ENCODE measurements around the gene TMEM255B.

TMEM255B gene

DNA sequence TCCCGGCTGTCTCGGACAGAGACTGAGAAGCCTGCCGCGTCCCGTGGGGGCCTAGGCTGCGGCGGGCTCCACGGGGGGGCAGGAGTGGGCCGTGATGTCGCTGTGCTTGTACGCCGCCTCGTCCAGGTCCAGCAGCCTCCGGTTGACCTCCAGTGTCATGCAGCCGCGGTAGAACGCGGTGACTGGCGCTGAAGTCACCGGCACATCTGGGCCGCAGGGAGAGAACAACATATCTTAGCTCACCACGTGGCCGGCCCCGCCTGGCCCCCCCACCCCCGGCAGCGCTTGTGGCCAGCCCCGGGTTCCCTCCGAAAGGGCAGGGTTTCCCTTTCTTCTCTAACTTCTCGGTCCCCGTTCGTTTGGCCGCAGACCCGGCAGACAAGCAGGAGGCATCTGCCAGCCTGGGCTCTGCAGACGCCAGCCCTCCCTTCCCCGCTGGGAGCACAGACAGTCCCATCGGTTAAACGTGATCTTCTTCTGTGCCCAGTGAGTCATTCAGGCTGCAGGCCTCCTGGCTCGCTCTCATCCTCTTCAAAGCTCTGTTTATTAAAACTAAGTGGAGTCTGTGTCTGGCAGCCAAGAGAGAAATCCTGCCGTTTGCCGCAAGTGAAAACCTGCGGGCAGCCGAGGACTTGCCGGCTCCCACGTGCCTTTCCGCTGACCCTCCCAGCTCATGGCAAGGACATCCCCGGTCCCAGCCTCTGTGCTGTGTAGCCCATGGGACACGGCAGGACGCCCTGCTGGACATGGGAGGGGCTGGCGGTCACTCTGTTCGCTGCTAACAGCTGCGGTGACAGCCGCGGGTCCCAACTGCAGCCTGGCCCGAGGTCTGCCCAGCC lies 62.0 kb downstream of the TMEM255B start:
- Histone ChIP-seq H3K14ac (ENCODE audit: low read length in 2 of 2) (peak overlapping the region in 1 of 2 experiments; percentile 58), H2BK5ac (ENCODE audit: low read depth, low read length, poor library complexity, severe bottlenecking) (peak overlapping the region; percentile 59), H2BK15ac (ENCODE audit: low read depth, poor library complexity, severe bottlenecking) (peak overlapping the region; percentile 27), H3K18ac (ENCODE audit: low read depth in 1 of 2, low read length in 2 of 2) (peak overlapping the region; percentile 78 to 83), H3K27me3 (ENCODE audit: control insufficient read depth in 1 of 2, insufficient read depth in 1 of 2, low read length in 2 of 2) (no peaks in the 10 kb centered on the region), H3K4me1 (ENCODE audit: control insufficient read depth, insufficient read depth, low read depth, low read length) (peaks cover 55% of the 10 kb centered on the region), H2AK5ac (ENCODE audit: low read length, severe bottlenecking) (no peak overlapping the region), H3K9ac (ENCODE audit: low read length) (peak overlapping the region; percentile 75), H3K4me2 (ENCODE audit: low read length, poor library complexity, severe bottlenecking) (peak overlapping the region; percentile 25), H2BK12ac (ENCODE audit: low read length in 2 of 2) (peak overlapping the region; percentile 55 to 83), H4K91ac (ENCODE audit: low read length) (peak overlapping the region; percentile 87), H4K8ac (ENCODE audit: low read length) (peak overlapping the region; percentile 59), H2AFZ (ENCODE audit: low read depth, low read length) (no peak overlapping the region), H3K4ac (ENCODE audit: low read depth in 1 of 2, low read length in 2 of 2) (peak overlapping the region; percentile 75 to 87), H3K27ac (ENCODE audit: low read length, poor library complexity, severe bottlenecking) (peak overlapping the region; percentile 75), H3K36me3 (ENCODE audit: control insufficient read depth in 1 of 2, insufficient read depth in 2 of 2, low read depth in 1 of 2, low read length in 2 of 2) (peaks cover 39 to 84% of the 10 kb centered on the region in 2 experiments), H3K4me3 (ENCODE audit: insufficient read depth in 1 of 2, low read depth in 1 of 2, low read length in 2 of 2) (peak overlapping the region in 1 of 2 experiments; percentile 41), H3K23ac (ENCODE audit: low read length in 2 of 2) (no peak overlapping the region), H3K79me1 (replicated peaks; ENCODE audit: low read length, poor library complexity, severe bottlenecking) (peaks cover 12% of the 10 kb centered on the region), H3K9me3 (ENCODE audit: control insufficient read depth, low read length) (no peaks in the 10 kb centered on the region), H2BK120ac (ENCODE audit: low read depth, low read length) (peak overlapping the region; percentile 22)
- peak; percentile 99 for DNase-seq
- WGBS: 11% methylated on average over 54 of the region's 54 CpGs

DNA sequence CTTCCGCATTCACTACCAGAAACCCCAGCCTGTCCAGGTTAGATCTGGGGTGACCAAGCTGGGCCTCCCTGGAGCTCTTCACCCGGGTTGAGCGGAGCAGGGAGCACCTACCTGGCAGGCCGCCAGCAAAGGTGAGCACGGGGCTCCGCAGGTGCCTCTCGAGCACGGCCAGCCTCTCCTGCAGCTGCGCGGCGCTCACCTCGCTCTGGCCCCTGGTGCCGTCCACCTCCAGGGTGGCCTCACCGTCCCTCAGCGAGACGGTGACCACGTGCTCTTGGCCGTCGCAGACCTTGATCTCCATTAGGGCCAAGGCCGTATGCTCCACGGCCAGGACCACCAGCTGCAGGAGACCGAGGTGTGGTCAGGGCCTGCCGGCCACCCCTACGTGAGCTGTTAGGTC lies 62.8 kb downstream of the TMEM255B start:
- no peak overlapping the region for H2BK15ac ChIP-seq (ENCODE audit: low read depth, poor library complexity, severe bottlenecking)
- H3K27ac ChIP-seq (ENCODE audit: low read length, poor library complexity, severe bottlenecking): peak overlapping the region; percentile 75
- no peak overlapping the region for H2AFZ ChIP-seq (ENCODE audit: low read depth, low read length)
- 97% methylated on average over 24 of the region's 24 CpGs for WGBS
- H3K23ac ChIP-seq (ENCODE audit: low read length in 2 of 2): no peak overlapping the region
- H3K9me3 ChIP-seq (ENCODE audit: control insufficient read depth, low read length): no peaks in the 10 kb centered on the region
- peak overlapping the region; percentile 20 for H4K91ac ChIP-seq (ENCODE audit: low read length)
- H3K4ac ChIP-seq (ENCODE audit: low read depth in 1 of 2, low read length in 2 of 2): peak overlapping the region in 1 of 2 experiments; percentile 87
- H3K14ac ChIP-seq (ENCODE audit: low read length in 2 of 2): peak overlapping the region in 1 of 2 experiments; percentile 7
- H3K27me3 ChIP-seq (ENCODE audit: control insufficient read depth in 1 of 2, insufficient read depth in 1 of 2, low read length in 2 of 2): no peaks in the 10 kb centered on the region
- peak overlapping the region; percentile 8 for H2BK5ac ChIP-seq (ENCODE audit: low read depth, low read length, poor library complexity, severe bottlenecking)
- H3K4me1 ChIP-seq (ENCODE audit: control insufficient read depth, insufficient read depth, low read depth, low read length): peaks cover 49% of the 10 kb centered on the region
- DNase-seq: no peak
- H3K9ac ChIP-seq (ENCODE audit: low read length): peak overlapping the region; percentile 75
- H2BK12ac ChIP-seq (ENCODE audit: low read length in 2 of 2): peak overlapping the region; percentile 29 to 83
- peaks cover 12% of the 10 kb centered on the region for H3K79me1 ChIP-seq (replicated peaks; ENCODE audit: low read length, poor library complexity, severe bottlenecking)
- peak overlapping the region in 1 of 2 experiments; percentile 12 for H3K4me3 ChIP-seq (ENCODE audit: insufficient read depth in 1 of 2, low read depth in 1 of 2, low read length in 2 of 2)
- peak overlapping the region; percentile 18 for H2AK5ac ChIP-seq (ENCODE audit: low read length, severe bottlenecking)
- peak overlapping the region; percentile 47 to 83 for H3K18ac ChIP-seq (ENCODE audit: low read depth in 1 of 2, low read length in 2 of 2)
- H3K36me3 ChIP-seq (ENCODE audit: control insufficient read depth in 1 of 2, insufficient read depth in 2 of 2, low read depth in 1 of 2, low read length in 2 of 2): peaks cover 42 to 84% of the 10 kb centered on the region in 2 experiments
- H2BK120ac ChIP-seq (ENCODE audit: low read depth, low read length): peak overlapping the region; percentile 12
- no peak overlapping the region for H3K4me2 ChIP-seq (ENCODE audit: low read length, poor library complexity, severe bottlenecking)
- H4K8ac ChIP-seq (ENCODE audit: low read length): peak overlapping the region; percentile 25

DNA sequence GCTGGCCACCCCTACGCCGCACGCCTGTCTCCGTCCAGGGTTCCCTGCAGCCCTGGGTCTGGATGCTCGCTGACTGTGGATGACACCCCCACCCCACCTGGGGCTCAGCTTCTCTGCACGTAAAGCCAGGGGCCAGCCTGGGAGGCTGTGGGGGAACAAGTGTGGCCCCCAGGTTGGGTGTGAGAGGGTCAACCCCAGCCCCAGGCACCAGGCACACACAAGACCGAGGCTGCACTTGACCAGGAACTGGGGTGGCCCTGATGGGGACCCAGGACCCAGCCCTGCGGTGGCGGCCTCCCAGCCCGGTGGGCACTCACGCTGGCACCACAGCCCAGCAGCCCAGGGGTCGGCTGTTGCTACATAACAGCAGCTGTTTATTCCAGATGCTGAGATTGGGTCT lies 63.2 kb downstream of the TMEM255B start:
- no peak overlapping the region for H2BK5ac ChIP-seq (ENCODE audit: low read depth, low read length, poor library complexity, severe bottlenecking)
- peak overlapping the region in 1 of 2 experiments; percentile 83 for H2BK12ac ChIP-seq (ENCODE audit: low read length in 2 of 2)
- no peak overlapping the region for H3K4me2 ChIP-seq (ENCODE audit: low read length, poor library complexity, severe bottlenecking)
- no peak overlapping the region for H2AFZ ChIP-seq (ENCODE audit: low read depth, low read length)
- H3K79me1 ChIP-seq (replicated peaks; ENCODE audit: low read length, poor library complexity, severe bottlenecking): peaks cover 15% of the 10 kb centered on the region
- no peak overlapping the region for H2BK120ac ChIP-seq (ENCODE audit: low read depth, low read length)
- no peaks in the 10 kb centered on the region for H3K27me3 ChIP-seq (ENCODE audit: control insufficient read depth in 1 of 2, insufficient read depth in 1 of 2, low read length in 2 of 2)
- H3K23ac ChIP-seq (ENCODE audit: low read length in 2 of 2): no peak overlapping the region
- peak overlapping the region in 1 of 2 experiments; percentile 7 for H3K14ac ChIP-seq (ENCODE audit: low read length in 2 of 2)
- peak overlapping the region; percentile 20 for H4K91ac ChIP-seq (ENCODE audit: low read length)
- no peak overlapping the region for H2BK15ac ChIP-seq (ENCODE audit: low read depth, poor library complexity, severe bottlenecking)
- H3K36me3 ChIP-seq (ENCODE audit: control insufficient read depth in 1 of 2, insufficient read depth in 2 of 2, low read depth in 1 of 2, low read length in 2 of 2): peaks cover 46 to 88% of the 10 kb centered on the region in 2 experiments
- no peak overlapping the region for H4K8ac ChIP-seq (ENCODE audit: low read length)
- DNase-seq: no peak
- H3K27ac ChIP-seq (ENCODE audit: low read length, poor library complexity, severe bottlenecking): no peak overlapping the region
- H3K9ac ChIP-seq (ENCODE audit: low read length): no peak overlapping the region
- 96% methylated on average over 12 of the region's 12 CpGs for WGBS
- H3K4me1 ChIP-seq (ENCODE audit: control insufficient read depth, insufficient read depth, low read depth, low read length): peaks cover 44% of the 10 kb centered on the region
- peak overlapping the region; percentile 18 for H2AK5ac ChIP-seq (ENCODE audit: low read length, severe bottlenecking)
- peak overlapping the region; percentile 47 to 83 for H3K18ac ChIP-seq (ENCODE audit: low read depth in 1 of 2, low read length in 2 of 2)
- no peak overlapping the region for H3K4ac ChIP-seq (ENCODE audit: low read depth in 1 of 2, low read length in 2 of 2)
- no peaks in the 10 kb centered on the region for H3K9me3 ChIP-seq (ENCODE audit: control insufficient read depth, low read length)
- H3K4me3 ChIP-seq (ENCODE audit: insufficient read depth in 1 of 2, low read depth in 1 of 2, low read length in 2 of 2): peak overlapping the region in 1 of 2 experiments; percentile 12
